MM.1S (cell line): ENCODE measurements around the gene LURAP1L.

Experiments
- CTCF ChIP-seq: fragments of 300-600 bp; sonication (generic); IDR thresholded peaks from 2 replicates; pipeline ENCODE4 v1.5.1; 2016; ENCODE audit warnings: antibody characterized with exemption, low read length, mixed read lengths
- EZH2 ChIP-seq: fragments of 300-600 bp; sonication (generic); optimal IDR thresholded peaks from 2 replicates; pipeline ENCODE3; 2017; ENCODE audit warnings: low read depth, mild to moderate bottlenecking, antibody characterized with exemption, low read length, mixed read lengths
- EZH2phosphoT487 ChIP-seq: fragments of 300-600 bp; sonication (generic); IDR thresholded peaks from 2 replicates; pipeline ENCODE4 v1.6.1; 2018; ENCODE audit warnings: antibody characterized with exemption, low read length

- TF ChIP-seq CTCF (no peak), EZH2 (no peak), EZH2phosphoT487 (no peak)
Observed at GRCh38 chr9:12843735-12844134, 68.9 kb downstream of the LURAP1L start.
